Mesodermal cell (in vitro differentiated cells): ENCODE data around the gene TPP1.

Experiments
- H3K27ac ChIP-seq: 2 replicates; pipeline ENCODE4 v1.7.0; 2013; ENCODE audit warnings: mild to moderate bottlenecking, low read depth, low read length, moderate library complexity; ENCODE audit not compliant: severe bottlenecking
- H3K36me3 ChIP-seq: 2 replicates; pipeline ENCODE4 v1.7.1; 2013; ENCODE audit warnings: mild to moderate bottlenecking, low read length, moderate library complexity; ENCODE audit not compliant: control insufficient read depth, insufficient read depth
- H3K4me1 ChIP-seq: one replicate; pipeline ENCODE4 v1.7.1; 2013; ENCODE audit warnings: mild to moderate bottlenecking, low read length; ENCODE audit not compliant: insufficient read depth, control insufficient read depth, poor library complexity, severe bottlenecking
- H3K4me3 ChIP-seq: 2 replicates; pipeline ENCODE4 v1.7.0; 2013; ENCODE audit warnings: low read length, control low read depth, mild to moderate bottlenecking; ENCODE audit not compliant: insufficient read depth, poor library complexity, severe bottlenecking; ENCODE audit errors: extremely low read depth
- H3K9me3 ChIP-seq: 2 replicates; pipeline ENCODE4 v1.7.1; 2013; ENCODE audit warnings: mild to moderate bottlenecking, low read length, moderate library complexity; ENCODE audit not compliant: control insufficient read depth
- WGBS, 2 experiments: methylation state at CpG; one replicate each; pipeline ENCODE4 v1.1.5; 2013; ENCODE audit warnings: missing lambda C conversion rate in 2 of 2; ENCODE audit not compliant: insufficient coverage in 2 of 2; 5-methylcytosine and 5-hydroxymethylcytosine counted together

TPP1 gene

GRCh38 chr11:6608726-6609501, 10.3 kb downstream of the TPP1 start:
- no peak overlapping the region for H3K27ac ChIP-seq
- peaks cover 53% of the 10 kb centered on the region for H3K4me1 ChIP-seq
- 93 to 96% methylated on average over 9 of the region's 14 CpGs for WGBS, 2 experiments
- peaks cover 60% of the 10 kb centered on the region for H3K36me3 ChIP-seq
- H3K9me3 ChIP-seq: no peaks in the 10 kb centered on the region
- no peak overlapping the region for H3K4me3 ChIP-seq

- Histone ChIP-seq H3K36me3 (peaks cover 60% of the 10 kb centered on the region), H3K27ac (no peak overlapping the region), H3K9me3 (no peaks in the 10 kb centered on the region), H3K4me3 (no peak overlapping the region), H3K4me1 (peaks cover 49% of the 10 kb centered on the region)
- 95 to 99% methylated on average over 7 to 9 of the region's 9 CpGs for WGBS, 2 experiments
Observed at GRCh38 chr11:6608011-6608410, 11.2 kb downstream of the TPP1 start.

- Histone ChIP-seq H3K27ac (peak overlapping the region; percentile 96), H3K9me3 (no peaks in the 10 kb centered on the region), H3K4me1 (peaks cover 46% of the 10 kb centered on the region), H3K4me3 (peak overlapping the region; percentile 6), H3K36me3 (peaks cover 60% of the 10 kb centered on the region)
Observed at GRCh38 chr11:6607190-6607795, 11.9 kb downstream of the TPP1 start.

GRCh38 chr11:6606471-6607189, 12.6 kb downstream of the TPP1 start:
- H3K9me3 ChIP-seq: no peaks in the 10 kb centered on the region
- H3K27ac ChIP-seq: peak overlapping the region; percentile 96
- 23 to 28% methylated on average over 7 to 8 of the region's 11 CpGs for WGBS, 2 experiments
- H3K4me3 ChIP-seq: peak overlapping the region; percentile 20
- H3K4me1 ChIP-seq: peaks cover 50% of the 10 kb centered on the region
- peaks cover 66% of the 10 kb centered on the region for H3K36me3 ChIP-seq

- peak overlapping the region; percentile 97 for H3K4me3 ChIP-seq
- H3K4me1 ChIP-seq: peaks cover 40% of the 10 kb centered on the region
- peaks cover 66% of the 10 kb centered on the region for H3K36me3 ChIP-seq
- peak overlapping the region; percentile 87 for H3K27ac ChIP-seq
- no peaks in the 10 kb centered on the region for H3K9me3 ChIP-seq
- 59 to 63% methylated on average over 3 of the region's 3 CpGs for WGBS, 2 experiments
Observed at GRCh38 chr11:6604790-6605189, 14.4 kb downstream of the TPP1 start.

- peak overlapping the region; percentile 87 for H3K27ac ChIP-seq
- 0% methylated on average over 12 to 19 of the region's 20 CpGs for whole genome bisulfite sequencing, 2 experiments
Observed at GRCh38 chr11:6604081-6604626, 15.1 kb downstream of the TPP1 start.

GRCh38 chr11:6603287-6604080, 15.7 kb downstream of the TPP1 start, which contains the start of the genes ILK and RRP8:
Gene ILK (plus strand): TSS chr11:6603774. CDS start chr11:6604272, 498 bp downstream.
Gene RRP8 (minus strand): TSS chr11:6603616. CDS start chr11:6603502, 114 bp downstream.
- 0 to 1% methylated on average over 50 to 53 of the region's 72 CpGs for WGBS, 2 experiments
- Histone ChIP-seq H3K4me1 (peaks cover 33% of the 10 kb centered on the region), H3K36me3 (peaks cover 66% of the 10 kb centered on the region), H3K27ac (peak within 1 kb of the TSS; percentile 87), H3K4me3 (peak within 1 kb of the TSS; percentile 97), H3K9me3 (no peaks in the 10 kb centered on the region)

More at GRCh38 chr11:6604081-6604626, 15.1 kb downstream of the TPP1 start:
- Histone ChIP-seq H3K36me3 (peaks cover 66% of the 10 kb centered on the region), H3K4me1 (peaks cover 40% of the 10 kb centered on the region), H3K4me3 (peak overlapping the region; percentile 97), H3K9me3 (no peaks in the 10 kb centered on the region)

- Histone ChIP-seq H3K36me3 (peaks cover 62% of the 10 kb centered on the region), H3K4me1 (peaks cover 22% of the 10 kb centered on the region), H3K4me3 (peak overlapping the region; percentile 97), H3K9me3 (no peaks in the 10 kb centered on the region), H3K27ac (no peak overlapping the region)
- 86 to 88% methylated on average over 5 of the region's 7 CpGs for WGBS, 2 experiments
Observed at GRCh38 chr11:6602096-6602940, 16.9 kb downstream of the TPP1 start.

GRCh38 chr11:6601041-6601461, 18.2 kb downstream of the TPP1 start:
- Histone ChIP-seq H3K4me3 (no peak overlapping the region), H3K4me1 (peaks cover 13% of the 10 kb centered on the region), H3K9me3 (no peaks in the 10 kb centered on the region), H3K27ac (no peak overlapping the region), H3K36me3 (peaks cover 70% of the 10 kb centered on the region)
- WGBS, 2 experiments: 96 to 97% methylated on average over 10 to 13 of the region's 13 CpGs
